GM19372 (cell line): ENCODE data around the gene JAZF1.

Experiments
- ATAC-seq: cut with Tn5 transposase; IDR thresholded peaks from one replicate; pipeline ENCODE4 v1.9.1; 2021; ENCODE audit warnings: mild to moderate bottlenecking, low read depth, moderate library complexity; ENCODE audit not compliant: unreplicated experiment

Gene JAZF1

DNA sequence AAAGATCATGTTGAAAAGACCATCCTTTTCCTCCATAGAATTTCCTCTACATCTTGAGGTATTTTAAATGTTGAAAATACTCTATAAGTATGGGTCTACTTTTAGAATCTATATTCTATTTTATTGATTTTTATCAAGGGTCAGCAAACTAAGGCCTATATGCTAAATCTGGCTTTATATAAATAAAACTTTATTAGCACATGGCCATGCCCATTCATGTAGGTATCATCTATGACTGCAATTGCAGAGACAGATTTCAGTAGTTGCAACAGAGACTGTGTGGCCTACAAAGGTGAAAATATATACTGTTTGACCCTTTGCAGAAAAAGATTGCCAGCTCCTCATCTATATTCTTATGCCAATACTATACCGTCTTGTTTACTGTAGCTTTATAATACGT is 367.9 kb downstream of the JAZF1 start:
- no peak for ATAC-seq

GRCh38 chr7:27810186-27810585 is 370.4 kb downstream of the JAZF1 start:
- no peak for ATAC-seq

DNA sequence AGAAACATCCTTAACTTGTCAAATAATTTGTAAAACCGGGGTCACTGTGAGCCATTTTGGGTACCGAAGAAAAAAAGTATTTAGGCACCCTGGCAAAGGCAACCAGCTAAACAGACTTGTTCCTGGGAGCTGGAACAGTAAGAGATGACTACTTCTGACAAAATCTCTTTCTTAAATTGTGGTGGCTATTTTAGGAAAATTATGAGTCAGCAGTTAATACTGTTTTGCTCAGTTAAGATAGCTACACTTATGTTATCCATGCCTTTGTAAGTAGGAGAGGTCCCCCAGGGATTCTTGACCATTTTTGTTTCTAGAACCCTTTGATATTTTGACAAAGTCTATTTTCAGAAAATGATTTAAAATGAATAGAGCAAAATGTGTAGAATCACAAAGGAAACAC is 372.0 kb downstream of the JAZF1 start:
- ATAC-seq = no peak

DNA sequence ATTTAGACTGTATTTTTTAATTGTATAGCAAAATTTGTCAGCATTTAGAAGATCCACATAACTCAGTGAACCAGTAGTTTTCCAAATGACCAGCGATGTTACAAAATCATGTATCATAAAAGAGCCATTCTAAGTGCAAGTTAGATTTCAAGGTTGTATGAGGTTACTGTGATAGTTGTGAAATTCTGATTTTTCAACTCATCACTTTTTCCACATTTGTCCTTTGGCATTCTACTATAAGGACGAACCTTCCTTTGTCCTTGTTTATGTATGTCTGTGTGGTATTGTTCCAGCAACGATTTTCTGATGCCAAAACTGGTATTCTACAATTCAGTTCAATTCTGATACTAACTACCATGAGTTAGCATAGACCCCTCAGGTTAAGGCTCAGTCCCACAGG is 376.5 kb downstream of the JAZF1 start:
- ATAC-seq = no peak

DNA sequence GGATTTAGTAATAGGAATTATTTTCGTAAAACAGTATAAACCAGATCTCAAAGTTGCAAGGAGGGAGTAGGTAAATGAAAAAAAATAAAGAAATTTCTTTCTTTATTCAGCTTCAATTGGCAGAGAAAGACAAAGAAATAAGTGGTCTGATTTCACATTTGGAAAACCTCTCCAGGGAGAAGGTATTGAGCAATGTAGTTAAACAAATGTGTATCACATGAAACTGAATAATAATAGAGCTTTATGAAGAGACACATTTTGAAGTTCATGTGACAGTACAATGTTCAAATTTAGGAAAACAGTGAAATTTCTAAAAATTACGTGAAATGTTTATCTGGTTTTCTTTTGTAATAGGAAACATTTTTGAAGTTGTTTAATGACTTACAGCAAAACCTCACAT is 377.6 kb downstream of the JAZF1 start:
- no peak for ATAC-seq

DNA sequence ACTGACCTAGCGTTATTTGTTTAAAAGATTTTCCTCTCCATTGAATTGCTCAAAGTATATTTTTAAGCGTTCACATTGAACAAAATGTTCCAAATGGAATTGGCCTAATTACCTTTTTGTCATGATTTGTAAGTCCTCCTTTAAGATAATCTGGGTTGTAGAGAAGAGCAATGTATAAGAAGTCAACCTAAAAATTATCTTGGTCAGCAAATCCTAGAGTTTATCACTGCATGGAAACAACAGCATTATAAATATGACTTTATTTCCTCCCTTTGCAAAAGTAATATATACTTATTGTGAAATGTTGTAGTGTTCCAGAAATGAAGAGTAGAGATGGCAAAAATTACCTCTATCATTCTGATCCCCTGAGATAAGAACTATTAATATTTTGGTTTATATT is 381.4 kb downstream of the JAZF1 start:
- no peak for ATAC-seq

- ATAC-seq = no peak
These were observed 384.6 kb downstream of the JAZF1 start for GRCh38 chr7:27795977-27796376.

DNA sequence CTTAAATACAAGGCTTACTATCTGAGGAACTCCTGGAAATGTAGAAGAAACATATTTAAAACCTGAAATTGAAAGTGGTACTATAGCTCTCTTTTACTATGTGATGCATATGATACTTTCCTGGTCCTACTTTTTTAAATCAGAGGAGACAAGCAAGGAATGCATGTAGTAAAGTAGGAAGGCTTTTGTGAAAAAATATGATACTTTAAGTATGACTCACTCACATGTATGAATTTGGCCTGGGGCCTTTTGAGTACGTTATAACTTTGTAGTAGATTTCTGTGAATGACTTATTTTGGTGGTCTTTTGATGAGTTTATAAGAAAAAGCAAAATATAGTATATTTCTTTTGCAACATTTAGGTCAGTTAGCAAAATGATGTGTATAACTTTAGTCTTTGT is 386.8 kb downstream of the JAZF1 start:
- ATAC-seq = no peak

DNA sequence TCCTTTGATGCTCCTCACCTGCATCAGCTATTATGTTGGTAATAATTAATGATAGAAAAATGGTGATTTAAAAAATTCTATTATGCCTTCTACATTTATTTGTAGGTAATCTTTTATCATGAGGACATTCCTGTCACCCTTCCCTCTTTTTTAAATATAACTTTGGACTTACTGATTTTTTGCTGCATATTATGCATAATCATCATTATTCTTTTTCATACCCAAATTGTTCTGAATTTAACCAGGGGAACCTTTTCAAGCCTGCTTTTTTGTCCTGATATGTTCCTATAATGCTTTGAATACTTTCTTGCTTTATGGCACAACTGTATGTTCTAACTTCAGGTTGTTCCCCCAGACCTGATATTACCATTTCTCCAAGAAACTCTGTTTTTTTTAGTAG is 392.2 kb downstream of the JAZF1 start:
- no peak for ATAC-seq

GRCh38 chr7:27784399-27785053 is 396.1 kb downstream of the JAZF1 start:
- ATAC-seq = no peak

DNA sequence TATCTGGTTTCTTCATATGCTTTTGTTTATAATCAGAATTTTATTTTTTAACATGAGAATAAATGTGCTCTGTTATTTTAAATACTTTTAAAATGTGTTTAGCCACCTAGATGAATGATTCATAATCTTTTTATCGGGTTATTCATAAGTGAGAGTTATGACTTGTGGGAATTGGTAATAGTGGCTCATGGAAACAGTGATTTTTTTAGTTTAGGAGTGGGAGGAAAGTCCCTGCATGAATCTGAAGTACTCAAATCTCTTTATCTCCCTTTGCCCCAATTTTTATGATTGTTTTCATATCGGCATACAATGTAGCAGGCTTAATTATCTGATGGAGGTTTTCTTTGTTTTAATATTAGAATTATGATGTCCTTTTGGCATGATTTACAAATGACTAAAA is 397.7 kb downstream of the JAZF1 start:
- ATAC-seq = no peak

- ATAC-seq = no peak
These were observed 399.4 kb downstream of the JAZF1 start for GRCh38 chr7:27781188-27781587.
